Activated CD4-positive, alpha-beta T cell treated with anti-CD3 and anti-CD28 coated beads for 24 hours (primary cell): ENCODE data around the gene NOXO1.
A peak's percentile ranks its signal among the peaks of the same experiment; 100 is the strongest.

Source experiments
- DNase-seq, 2 donors: peaks; one replicate each; pipeline ENCODE4 v3.0.0-alpha.2; 2020; ENCODE audit warnings: low read depth in 2 of 2

The NOXO1 gene

DNA sequence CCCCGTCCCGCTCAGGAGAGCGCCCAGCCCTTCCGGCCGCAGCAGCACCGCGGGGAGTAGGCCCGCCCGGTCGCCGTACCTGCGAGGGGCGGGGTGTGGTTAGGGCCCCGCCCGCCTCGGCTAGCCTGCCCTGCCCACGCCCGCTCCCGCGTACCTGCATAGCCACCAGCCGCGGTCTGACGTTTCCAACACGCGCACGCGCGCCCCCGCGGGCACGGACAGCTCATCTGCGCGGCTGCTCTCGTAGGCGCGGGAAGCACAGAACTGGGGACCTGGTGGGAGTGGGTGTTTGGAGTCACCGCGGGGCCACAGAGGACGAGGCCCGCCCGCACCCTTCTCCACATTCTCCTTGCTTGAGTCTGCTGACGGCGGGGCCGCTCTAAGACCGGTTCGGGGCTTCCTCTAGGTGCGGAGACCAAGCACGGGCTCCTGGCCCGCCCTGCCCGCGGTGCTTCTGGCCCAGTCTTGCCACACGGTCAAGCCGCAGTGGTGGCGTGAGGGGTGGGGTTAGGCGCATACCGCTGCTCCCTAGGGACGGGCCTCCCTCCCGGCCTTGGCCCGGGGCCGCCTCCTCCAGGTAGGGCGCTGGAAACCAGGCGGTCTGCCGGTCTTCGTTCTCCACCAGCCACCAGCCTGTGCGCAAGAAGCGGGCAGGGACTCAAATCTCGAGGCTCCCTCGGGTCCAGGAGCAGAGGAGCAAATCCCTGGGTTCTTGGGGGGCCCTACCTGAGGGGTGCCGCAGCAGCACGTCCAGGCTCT, 1.8 kb downstream of the NOXO1 start:
- no peak for DNase-seq

GRCh38 chr16:1978476-1979120, 2.7 kb downstream of the NOXO1 start:
- no peak for DNase-seq

DNA sequence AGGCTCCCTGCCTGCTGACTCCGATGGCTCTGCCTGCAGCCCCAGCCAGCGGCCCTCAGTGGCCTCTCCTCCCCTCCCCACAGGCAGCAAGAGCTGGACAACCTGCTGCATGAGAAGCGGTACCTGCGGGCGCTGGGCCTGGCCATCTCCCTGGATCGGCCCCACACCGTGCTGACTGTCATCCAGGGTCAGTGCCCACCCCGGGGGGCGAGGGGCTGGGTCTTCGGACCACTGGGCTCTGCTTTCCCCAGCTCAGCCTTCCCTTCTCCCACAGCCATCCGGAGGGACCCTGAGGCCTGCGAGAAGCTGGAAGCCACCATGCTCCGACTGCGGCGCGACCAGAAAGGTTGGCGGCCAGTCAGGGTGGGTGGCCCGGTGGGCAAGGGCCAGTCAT, 3.4 kb downstream of the NOXO1 start:
- DNase-seq = no peak

DNA sequence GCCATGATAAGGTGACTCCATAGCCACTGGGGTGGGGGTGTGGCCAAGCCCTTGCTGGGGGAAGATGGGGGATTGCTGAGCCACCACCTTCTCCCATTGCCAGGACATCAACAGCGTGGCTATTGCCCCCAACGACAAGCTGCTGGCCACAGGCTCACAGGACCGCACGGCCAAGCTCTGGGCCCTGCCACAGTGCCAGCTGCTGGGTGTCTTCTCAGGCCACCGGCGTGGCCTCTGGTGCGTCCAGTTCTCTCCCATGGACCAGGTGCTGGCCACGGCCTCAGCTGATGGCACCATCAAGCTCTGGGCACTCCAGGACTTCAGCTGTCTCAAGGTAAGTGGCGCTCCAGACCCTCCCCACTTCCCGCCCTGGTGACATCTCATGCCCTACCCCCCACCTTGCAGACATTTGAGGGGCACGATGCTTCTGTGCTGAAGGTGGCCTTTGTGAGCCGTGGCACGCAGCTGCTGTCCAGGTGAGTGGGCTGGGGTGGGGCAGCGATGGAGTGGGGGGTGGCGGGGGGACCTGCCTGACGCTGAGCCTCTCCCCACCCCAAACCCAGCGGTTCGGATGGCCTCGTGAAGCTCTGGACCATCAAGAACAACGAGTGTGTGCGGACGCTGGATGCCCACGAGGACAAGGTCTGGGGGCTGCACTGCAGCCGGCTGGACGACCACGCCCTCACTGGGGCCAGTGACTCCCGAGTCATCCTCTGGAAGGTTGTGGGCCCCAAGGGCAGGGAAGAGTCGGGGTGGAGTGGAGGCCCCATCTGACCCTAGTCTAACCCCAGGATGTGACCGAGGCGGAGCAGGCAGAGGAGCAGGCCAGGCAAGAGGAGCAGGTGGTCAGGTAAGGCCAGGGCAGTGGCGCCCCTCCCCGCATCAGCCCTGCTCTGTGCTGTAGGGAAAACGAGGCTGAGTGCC, 4.1 kb downstream of the NOXO1 start:
- DNase-seq = no peak

DNA sequence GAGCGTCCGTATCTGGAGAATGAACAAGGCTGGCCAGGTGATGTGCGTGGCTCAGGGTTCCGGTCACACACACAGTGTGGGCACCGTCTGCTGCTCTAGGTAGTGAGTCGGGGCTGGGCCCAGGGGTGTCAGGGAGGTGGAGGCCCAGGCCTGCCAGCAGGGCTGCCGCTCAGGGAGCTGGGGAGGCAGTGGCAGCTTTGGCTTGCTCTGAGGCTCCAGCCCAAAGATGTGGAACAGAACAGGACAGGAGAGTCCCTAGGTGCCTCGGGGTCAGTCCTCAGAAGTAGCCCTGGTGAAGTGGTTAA, 5.1 kb downstream of the NOXO1 start:
- no peak for DNase-seq

GRCh38 chr16:1975432-1976215, 5.6 kb downstream of the NOXO1 start:
- DNase-seq = no peak

GRCh38 chr16:1974157-1975070, 6.9 kb downstream of the NOXO1 start:
- no peak for DNase-seq

DNA sequence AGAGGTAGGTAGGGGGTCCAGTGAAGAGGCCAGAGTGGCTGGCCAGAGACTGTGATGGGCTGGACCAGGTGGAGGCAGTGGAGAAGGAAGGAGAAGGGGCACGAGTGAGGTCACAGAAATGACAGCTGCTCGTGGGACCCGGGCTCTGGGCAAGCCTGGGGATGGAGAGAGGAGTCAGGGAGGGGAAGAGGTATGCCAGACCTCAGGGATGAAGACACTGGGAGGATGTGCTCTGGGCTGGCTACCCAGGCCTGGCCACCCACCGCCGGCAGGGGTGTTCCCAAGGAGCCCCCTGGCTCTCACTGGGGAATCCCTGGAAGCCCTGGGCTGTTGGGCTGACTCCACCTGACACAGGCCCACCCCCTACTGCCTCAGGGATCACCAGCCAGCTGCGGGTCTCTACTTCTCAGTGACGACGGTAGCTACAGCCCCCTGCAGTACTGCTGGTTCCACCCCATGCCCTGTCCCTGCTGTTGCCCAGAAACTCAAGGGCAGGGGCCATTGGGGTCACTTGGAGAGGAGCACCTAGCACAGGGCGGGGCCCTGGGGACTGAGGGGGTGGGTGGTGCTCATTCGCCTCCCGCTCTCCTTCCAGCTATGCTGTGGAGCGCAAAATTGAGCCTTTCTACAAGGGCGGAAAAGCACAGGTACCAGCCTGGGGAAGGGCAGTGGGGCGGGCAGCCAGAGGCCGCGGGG, 7.7 kb downstream of the NOXO1 start:
- DNase-seq = no peak

DNA sequence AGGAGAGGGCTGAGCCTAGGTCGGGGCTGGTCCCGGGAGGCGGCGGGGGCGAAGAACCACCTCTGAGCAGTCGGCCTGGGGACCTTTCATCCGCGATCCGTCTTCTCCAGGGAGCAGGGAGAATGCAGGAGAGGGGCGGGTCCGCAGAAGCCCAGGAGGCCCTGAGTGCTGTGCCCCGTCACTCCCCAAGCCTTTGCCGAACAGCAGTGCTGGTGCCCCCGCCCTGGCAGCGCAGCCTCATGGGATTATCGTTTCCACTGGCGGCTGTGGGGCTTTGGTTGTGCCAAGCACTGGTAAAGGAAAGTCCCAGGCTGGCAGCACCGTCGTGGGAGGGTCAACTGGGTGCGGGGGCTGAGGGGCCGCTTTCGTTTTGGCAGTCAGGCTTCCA, 8.8 kb downstream of the NOXO1 start:
- DNase-seq = no peak

GRCh38 chr16:1971796-1972489, 9.3 kb downstream of the NOXO1 start, which contains the start of gene TBL3:
TSS of gene TBL3 (plus strand) at chr16:1972053. CDS start at chr16:1972165, 112 bp downstream.
- peak; percentile 91 to 92 for DNase-seq

- DNase-seq = no peak
Measured at GRCh38 chr16:1968146-1968953, 12.9 kb downstream of the NOXO1 start.

DNA sequence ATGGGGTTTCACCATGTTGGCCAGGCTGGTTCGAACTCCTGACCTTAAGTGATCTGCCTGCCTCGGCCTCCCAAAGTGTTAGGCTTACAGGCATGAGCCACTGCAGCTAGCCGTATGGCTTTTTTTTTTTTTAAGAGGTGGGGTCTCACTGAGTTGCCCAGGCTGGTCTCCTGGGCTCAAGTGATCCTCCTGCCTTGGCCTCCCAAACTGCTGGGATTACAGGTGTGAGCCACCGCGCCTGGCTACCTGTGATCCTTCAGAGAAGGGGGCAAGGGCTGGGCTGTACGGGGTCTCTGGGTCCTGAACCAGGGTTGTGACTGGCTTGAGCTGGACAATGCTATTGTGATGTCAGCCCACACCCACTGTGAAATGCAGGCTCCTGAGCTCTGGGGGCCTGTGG, 14.8 kb downstream of the NOXO1 start, which contains the start of gene RNF151:
Gene RNF151, plus strand, starts transcription at position 397 of the 400 bp plus-strand sequence. CDS start 26 bp downstream, outside the sequence.
- DNase-seq = no peak

GRCh38 chr16:1965396-1966001, 15.8 kb downstream of the NOXO1 start:
- no peak for DNase-seq

DNA sequence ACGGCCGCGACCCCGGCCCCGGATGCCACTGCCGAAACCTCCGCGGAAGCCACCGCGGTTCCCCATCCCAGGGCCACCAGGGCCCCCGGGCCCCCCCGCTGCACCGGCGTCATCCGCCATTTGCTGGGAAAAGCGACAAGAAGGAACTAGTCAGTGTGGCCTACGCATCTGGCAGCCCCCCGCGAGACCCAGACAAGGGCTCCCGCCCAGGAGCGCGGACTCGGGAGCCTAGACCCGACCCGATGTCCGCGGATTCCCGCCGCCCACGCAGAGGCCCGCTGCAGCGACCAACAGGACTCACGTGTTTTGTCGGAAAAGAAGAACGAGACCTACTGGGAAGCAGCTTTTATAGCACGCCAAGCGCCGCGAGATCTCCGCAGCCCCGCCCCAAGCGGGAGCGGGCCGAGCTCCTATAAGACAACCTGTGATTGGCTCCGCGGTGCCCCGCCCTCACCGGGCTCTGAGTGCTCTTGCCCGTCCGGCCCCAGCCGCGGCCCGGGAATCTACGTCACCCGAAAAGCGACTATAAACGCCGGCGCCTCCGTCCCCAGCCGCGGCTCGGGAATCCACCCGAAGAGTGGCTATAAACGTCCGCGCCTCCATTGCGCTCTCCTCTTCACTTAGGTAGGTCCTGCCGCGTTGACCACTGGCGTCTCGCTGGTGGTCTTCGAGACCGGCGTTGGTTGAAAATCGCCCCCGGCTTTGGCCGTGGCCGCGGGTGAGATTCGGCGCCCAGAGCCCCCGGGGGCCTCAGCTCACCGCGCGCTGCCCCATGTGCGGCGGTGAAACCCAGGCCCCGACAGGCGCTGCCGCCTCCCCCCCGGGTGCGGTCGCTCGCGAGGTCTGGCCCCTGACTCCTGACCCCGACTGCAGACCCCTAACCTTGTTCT, 16.5 kb downstream of the NOXO1 start, which contains the start of gene RPS2:
Gene RPS2, minus strand, starts transcription at position 321 of the 890 bp plus-strand sequence. Its CDS starts 201 bp downstream, at position 120.
- DNase-seq = peak; percentile 98

DNA sequence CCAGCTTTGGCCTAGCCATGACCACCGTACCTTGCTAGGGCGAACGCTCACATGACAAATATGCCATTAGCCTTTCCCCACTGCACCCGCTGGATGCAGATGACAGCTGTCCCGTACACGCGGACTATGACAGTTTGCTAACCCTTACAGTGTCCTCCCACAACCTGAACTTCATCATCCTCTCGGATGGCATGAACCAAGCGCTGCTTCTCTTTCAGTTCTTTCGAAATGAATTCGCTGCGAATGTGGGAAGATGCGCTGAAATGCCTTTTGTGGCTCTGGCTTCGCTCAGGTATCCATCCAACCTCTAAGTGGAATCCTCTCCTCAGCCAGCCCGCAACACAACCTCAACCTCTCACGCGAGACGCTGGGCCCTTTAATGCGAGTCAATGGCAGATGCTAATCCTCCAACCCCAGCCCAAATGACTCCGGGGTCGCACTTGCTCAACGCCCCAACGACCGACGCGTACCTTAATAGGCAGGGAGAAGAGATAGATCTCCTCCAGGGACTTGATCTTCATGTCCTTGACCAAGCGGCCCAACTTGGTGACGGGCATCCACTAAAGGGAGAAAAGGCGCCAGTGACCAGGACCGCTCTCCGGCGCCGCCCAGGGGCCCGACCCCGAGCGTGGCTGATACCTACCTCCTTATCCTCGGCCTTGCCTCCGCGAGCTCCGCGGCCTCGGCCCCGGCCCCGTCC, 17.3 kb downstream of the NOXO1 start:
- no peak for DNase-seq
